Glutamatergic neuron (in vitro differentiated cells): ENCODE data around the gene KMT2E. TPM values are rescaled to one million over a fixed set of nuclear protein-coding genes. Genes with fewer than 3 reads are reported as not detected.

Source experiments
- DNase-seq: peaks from one replicate; pipeline ENCODE4 v3.0.0; 2022
- H3K27ac Mint-ChIP-seq: one replicate; pipeline ENCODE4 v1.8.0; 2020; ENCODE audit warnings: mild to moderate bottlenecking, mixed read lengths, inconsistent platforms; ENCODE audit not compliant: unreplicated experiment
- H3K27me3 Mint-ChIP-seq: one replicate; pipeline ENCODE4 v1.8.0; 2020; ENCODE audit warnings: mild to moderate bottlenecking, moderate library complexity, mixed read lengths, inconsistent platforms; ENCODE audit not compliant: unreplicated experiment
- H3K36me3 Mint-ChIP-seq: one replicate; pipeline ENCODE4 v1.8.0; 2020; ENCODE audit warnings: mild to moderate bottlenecking, mixed read lengths, inconsistent platforms; ENCODE audit not compliant: unreplicated experiment
- H3K4me1 Mint-ChIP-seq: one replicate; pipeline ENCODE4 v1.8.0; 2020; ENCODE audit warnings: mild to moderate bottlenecking, low read depth, mixed read lengths, inconsistent platforms; ENCODE audit not compliant: unreplicated experiment
- H3K4me3 Mint-ChIP-seq: one replicate; pipeline ENCODE4 v1.8.0; 2020; ENCODE audit warnings: mild to moderate bottlenecking, mixed read lengths, inconsistent platforms; ENCODE audit not compliant: unreplicated experiment
- H3K9me3 Mint-ChIP-seq: one replicate; pipeline ENCODE4 v1.8.0; 2020; ENCODE audit warnings: mild to moderate bottlenecking, moderate library complexity, mixed read lengths, inconsistent platforms; ENCODE audit not compliant: unreplicated experiment
- total RNA-seq: library from RNA; stranded (reverse); fragmentation: NEBNext Ultra II Directional; extraction: Animal tissue kit (Norgen Biotek cat#: 25700); gene quantifications from one replicate; pipeline ENCODE4 v1.2.1, GENCODE V29; 2021; ENCODE audit not compliant: unreplicated experiment
- TF ChIP-seq, protein P1 (sequence below): fragments of 200-600 bp; sonication (generic); IDR thresholded peaks from one replicate; pipeline ENCODE4 v1.5.0; 2021; ENCODE audit not compliant: partially characterized antibody, unreplicated experiment

Gene KMT2E
- total RNA-seq, 1 donor from 2014 or later = 126 TPM

DNA sequence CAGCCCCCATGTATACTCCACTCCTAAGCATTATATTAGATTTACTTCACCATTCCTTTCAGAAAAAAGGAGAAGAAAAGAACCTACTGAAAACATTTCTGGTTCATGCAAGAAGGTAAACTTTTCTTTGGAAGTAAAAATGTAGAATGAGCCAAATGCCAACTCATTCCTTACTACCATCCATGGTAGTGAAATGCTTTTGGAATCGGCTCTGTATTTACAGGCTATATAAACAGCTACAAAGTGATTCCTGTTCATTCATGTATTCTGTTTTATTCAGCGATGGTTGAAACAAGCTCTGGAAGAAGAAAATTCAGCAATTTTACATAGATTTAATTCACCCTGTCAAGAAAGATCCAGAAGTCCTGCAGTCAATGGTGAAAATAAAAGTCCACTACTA lies 91.6 kb downstream of the KMT2E start:
- DNase-seq = no peak
- Mint-ChIP-seq H3K4me1 (no peaks in the 10 kb centered on the region), H3K4me3 (no peak overlapping the region), H3K27me3 (peaks cover 7% of the 10 kb centered on the region), H3K27ac (no peak overlapping the region), H3K36me3 (no peaks in the 10 kb centered on the region), H3K9me3 (no peaks in the 10 kb centered on the region)
- TF ChIP-seq, protein P1, sequence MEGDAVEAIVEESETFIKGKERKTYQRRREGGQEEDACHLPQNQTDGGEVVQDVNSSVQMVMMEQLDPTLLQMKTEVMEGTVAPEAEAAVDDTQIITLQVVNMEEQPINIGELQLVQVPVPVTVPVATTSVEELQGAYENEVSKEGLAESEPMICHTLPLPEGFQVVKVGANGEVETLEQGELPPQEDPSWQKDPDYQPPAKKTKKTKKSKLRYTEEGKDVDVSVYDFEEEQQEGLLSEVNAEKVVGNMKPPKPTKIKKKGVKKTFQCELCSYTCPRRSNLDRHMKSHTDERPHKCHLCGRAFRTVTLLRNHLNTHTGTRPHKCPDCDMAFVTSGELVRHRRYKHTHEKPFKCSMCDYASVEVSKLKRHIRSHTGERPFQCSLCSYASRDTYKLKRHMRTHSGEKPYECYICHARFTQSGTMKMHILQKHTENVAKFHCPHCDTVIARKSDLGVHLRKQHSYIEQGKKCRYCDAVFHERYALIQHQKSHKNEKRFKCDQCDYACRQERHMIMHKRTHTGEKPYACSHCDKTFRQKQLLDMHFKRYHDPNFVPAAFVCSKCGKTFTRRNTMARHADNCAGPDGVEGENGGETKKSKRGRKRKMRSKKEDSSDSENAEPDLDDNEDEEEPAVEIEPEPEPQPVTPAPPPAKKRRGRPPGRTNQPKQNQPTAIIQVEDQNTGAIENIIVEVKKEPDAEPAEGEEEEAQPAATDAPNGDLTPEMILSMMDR = no peak

DNA sequence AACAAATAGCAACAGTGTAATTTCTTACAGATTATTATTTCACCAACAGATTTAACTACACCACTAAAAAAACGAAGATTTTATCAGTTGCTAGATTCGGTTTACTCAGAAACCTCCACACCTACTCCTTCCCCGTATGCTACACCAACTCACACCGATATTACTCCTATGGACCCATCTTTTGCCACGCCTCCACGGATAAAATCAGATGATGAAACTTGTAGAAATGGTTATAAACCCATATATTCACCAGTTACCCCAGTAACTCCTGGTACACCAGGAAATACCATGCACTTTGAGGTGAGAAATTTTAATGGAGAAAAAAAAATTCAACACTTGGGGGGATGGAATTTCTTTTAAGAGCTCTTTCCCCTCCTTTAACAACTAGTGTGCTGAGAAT lies 92.5 kb downstream of the KMT2E start:
- H3K27ac Mint-ChIP-seq = no peak overlapping the region
- peaks cover 7% of the 10 kb centered on the region for H3K27me3 Mint-ChIP-seq
- no peaks in the 10 kb centered on the region for H3K36me3 Mint-ChIP-seq
- TF ChIP-seq, protein P1 = no peak
- H3K4me3 Mint-ChIP-seq = no peak overlapping the region
- H3K9me3 Mint-ChIP-seq = no peaks in the 10 kb centered on the region
- no peak for DNase-seq
- H3K4me1 Mint-ChIP-seq = no peaks in the 10 kb centered on the region

DNA sequence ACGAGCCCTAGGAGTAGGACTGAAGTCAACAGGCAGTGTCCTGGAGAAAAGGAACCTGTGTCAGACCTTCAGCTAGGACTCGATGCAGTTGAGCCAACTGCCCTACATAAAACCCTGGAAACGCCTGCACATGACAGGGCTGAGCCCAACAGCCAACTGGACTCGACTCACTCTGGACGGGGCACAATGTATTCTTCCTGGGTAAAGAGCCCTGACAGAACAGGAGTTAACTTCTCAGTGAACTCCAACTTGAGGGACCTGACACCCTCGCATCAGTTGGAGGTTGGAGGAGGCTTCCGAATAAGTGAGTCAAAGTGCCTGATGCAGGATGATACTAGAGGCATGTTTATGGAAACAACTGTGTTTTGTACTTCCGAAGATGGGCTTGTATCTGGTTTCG lies 93.5 kb downstream of the KMT2E start:
- Mint-ChIP-seq H3K27ac (no peak overlapping the region), H3K4me1 (peaks cover 2% of the 10 kb centered on the region), H3K27me3 (peaks cover 14% of the 10 kb centered on the region), H3K9me3 (peaks cover 8% of the 10 kb centered on the region), H3K4me3 (no peak overlapping the region), H3K36me3 (no peaks in the 10 kb centered on the region)
- TF ChIP-seq, protein P1 = no peak
- no peak for DNase-seq

DNA sequence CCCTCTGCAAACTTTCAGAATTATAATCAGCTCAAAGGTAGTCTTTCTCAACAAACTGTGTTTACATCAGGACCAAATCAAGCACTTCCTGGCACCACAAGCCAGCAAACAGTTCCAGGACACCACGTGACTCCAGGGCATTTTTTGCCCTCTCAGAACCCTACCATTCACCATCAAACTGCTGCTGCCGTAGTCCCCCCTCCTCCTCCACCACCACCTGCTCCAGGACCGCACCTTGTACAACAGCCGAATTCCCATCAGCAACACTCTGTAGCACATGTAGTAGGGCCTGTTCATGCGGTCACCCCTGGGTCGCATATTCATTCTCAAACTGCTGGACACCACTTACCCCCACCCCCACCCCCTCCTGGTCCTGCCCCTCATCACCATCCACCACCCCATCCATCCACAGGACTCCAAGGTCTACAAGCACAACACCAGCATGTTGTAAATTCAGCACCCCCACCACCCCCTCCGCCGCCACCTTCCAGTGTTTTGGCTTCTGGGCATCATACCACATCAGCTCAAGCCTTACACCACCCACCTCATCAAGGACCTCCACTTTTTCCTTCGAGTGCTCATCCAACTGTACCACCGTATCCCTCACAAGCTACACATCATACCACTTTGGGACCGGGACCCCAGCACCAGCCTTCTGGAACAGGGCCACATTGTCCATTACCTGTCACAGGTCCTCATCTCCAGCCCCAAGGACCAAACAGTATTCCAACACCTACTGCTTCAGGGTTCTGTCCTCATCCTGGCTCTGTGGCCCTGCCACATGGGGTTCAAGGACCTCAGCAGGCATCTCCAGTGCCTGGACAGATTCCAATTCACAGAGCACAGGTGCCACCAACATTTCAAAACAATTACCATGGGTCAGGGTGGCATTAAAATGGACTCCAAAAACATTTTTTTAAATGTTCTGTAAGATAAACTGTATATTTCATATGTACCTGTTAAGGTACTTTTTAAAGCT lies 98.7 kb downstream of the KMT2E start:
- peaks cover 5% of the 10 kb centered on the region for H3K4me1 Mint-ChIP-seq
- TF ChIP-seq, protein P1 = no peak
- DNase-seq = no peak
- H3K9me3 Mint-ChIP-seq = peaks cover 12% of the 10 kb centered on the region
- peak overlapping the region; percentile 16 for H3K27ac Mint-ChIP-seq
- no peaks in the 10 kb centered on the region for H3K36me3 Mint-ChIP-seq
- peaks cover 15% of the 10 kb centered on the region for H3K27me3 Mint-ChIP-seq
- no peak overlapping the region for H3K4me3 Mint-ChIP-seq
